Esophagus (tissue), 2 donors: ENCODE results near the gene COL27A1. TPM values are rescaled to one million over a fixed set of nuclear protein-coding genes. Genes with fewer than 3 reads are reported as not detected.

Experiments
- H3K27ac ChIP-seq, 2 donors: one replicate each; pipeline ENCODE4 v1.5.1; 2013; ENCODE audit warnings: low read depth in 2 of 2, mild to moderate bottlenecking in 2 of 2, inconsistent platforms in 1 of 2, low read length in 1 of 2, moderate library complexity in 1 of 2
- H3K27me3 ChIP-seq, 2 donors: one replicate each; pipeline ENCODE4 v1.6.1; 2013; ENCODE audit warnings: low read length in 2 of 2, control low read depth in 1 of 2, mild to moderate bottlenecking in 1 of 2; ENCODE audit not compliant: insufficient read depth in 2 of 2, control insufficient read depth in 1 of 2
- H3K36me3 ChIP-seq, 2 donors: one replicate each; pipeline ENCODE4 v1.6.1; 2013; ENCODE audit warnings: low read length in 1 of 2; ENCODE audit not compliant: control insufficient read depth in 2 of 2, insufficient read depth in 2 of 2
- H3K4me1 ChIP-seq, 2 donors: one replicate each; pipeline ENCODE4 v1.6.1; 2013; ENCODE audit warnings: low read length in 1 of 2; ENCODE audit not compliant: control insufficient read depth in 2 of 2, insufficient read depth in 2 of 2
- H3K4me3 ChIP-seq, 2 donors: one replicate each; pipeline ENCODE4 v1.5.1; 2013; ENCODE audit warnings: low read length in 2 of 2, mild to moderate bottlenecking in 2 of 2, low read depth in 1 of 2, moderate library complexity in 1 of 2
- H3K9me3 ChIP-seq, 2 donors: one replicate each; pipeline ENCODE4 v1.6.1; 2013; ENCODE audit warnings: mild to moderate bottlenecking in 2 of 2, low read depth in 1 of 2, low read length in 1 of 2, moderate library complexity in 1 of 2; ENCODE audit not compliant: control insufficient read depth in 2 of 2, insufficient read depth in 1 of 2
- WGBS, 2 donors: extraction: QIAGEN DNeasy Blood & Tissue Kit; methylation state at CpG; one replicate each; pipeline ENCODE4 v1.1.7; 2013; 5-methylcytosine and 5-hydroxymethylcytosine counted together
- polyA plus RNA-seq, 2 donors: library from polyadenylated mRNA; stranded (reverse); fragments of 200-250 nt; gene quantifications; one replicate each; pipeline ENCODE4 v1.2.3, GENCODE V29; 2013
- donor health status: healthy with polysubstance abuse.
- donor health status: Bipolar disorder and iron deficiency.

Gene COL27A1
- polyA plus RNA-seq, 2 donors, result 7.2 to 32.6 TPM

GRCh38 chr9:114252394-114252793, 97.1 kb downstream of the COL27A1 start:
- Histone ChIP-seq H3K36me3 (no peaks in the 10 kb centered on the region), H3K4me1 (peaks cover 0 to 3% of the 10 kb centered on the region in 2 donors), H3K27ac (no peak overlapping the region), H3K27me3 (no peaks in the 10 kb centered on the region), H3K9me3 (no peaks in the 10 kb centered on the region), H3K4me3 (no peak overlapping the region)
- 90 to 92% methylated on average over 6 of the region's 6 CpGs for WGBS, 2 donors

- no peaks in the 10 kb centered on the region for H3K36me3 ChIP-seq
- WGBS, 2 donors, result 81 to 83% methylated on average over 10 of the region's 10 CpGs
- H3K9me3 ChIP-seq, result no peaks in the 10 kb centered on the region
- no peak overlapping the region for H3K4me3 ChIP-seq
- H3K4me1 ChIP-seq, result no peaks in the 10 kb centered on the region
- no peaks in the 10 kb centered on the region for H3K27me3 ChIP-seq
- H3K27ac ChIP-seq, result no peak overlapping the region
Measured at GRCh38 chr9:114256827-114257328, 101.5 kb downstream of the COL27A1 start.

GRCh38 chr9:114258218-114258617, 102.9 kb downstream of the COL27A1 start:
- H3K4me1 ChIP-seq, result no peaks in the 10 kb centered on the region
- H3K36me3 ChIP-seq, result no peaks in the 10 kb centered on the region
- no peak overlapping the region for H3K4me3 ChIP-seq
- no peaks in the 10 kb centered on the region for H3K27me3 ChIP-seq
- no peaks in the 10 kb centered on the region for H3K9me3 ChIP-seq
- H3K27ac ChIP-seq, result no peak overlapping the region
- WGBS, 2 donors, result 73 to 83% methylated on average over 10 of the region's 10 CpGs

GRCh38 chr9:114258866-114259797, 103.8 kb downstream of the COL27A1 start:
- H3K27ac ChIP-seq, result no peak overlapping the region
- no peaks in the 10 kb centered on the region for H3K4me1 ChIP-seq
- H3K4me3 ChIP-seq, result no peak overlapping the region
- WGBS, 2 donors, result 76 to 82% methylated on average over 6 of the region's 6 CpGs
- H3K9me3 ChIP-seq, result no peaks in the 10 kb centered on the region
- H3K27me3 ChIP-seq, result no peaks in the 10 kb centered on the region
- H3K36me3 ChIP-seq, result no peaks in the 10 kb centered on the region

- H3K4me1 ChIP-seq, result no peaks in the 10 kb centered on the region
- H3K27ac ChIP-seq, result no peak overlapping the region
- no peaks in the 10 kb centered on the region for H3K27me3 ChIP-seq
- 66 to 67% methylated on average over 15 of the region's 15 CpGs for WGBS, 2 donors
- H3K36me3 ChIP-seq, result no peaks in the 10 kb centered on the region
- no peak overlapping the region for H3K4me3 ChIP-seq
- H3K9me3 ChIP-seq, result no peaks in the 10 kb centered on the region
Measured at GRCh38 chr9:114259798-114260523, 104.6 kb downstream of the COL27A1 start.

GRCh38 chr9:114261026-114261425, 105.7 kb downstream of the COL27A1 start:
- Histone ChIP-seq H3K27me3 (no peaks in the 10 kb centered on the region), H3K27ac (no peak overlapping the region), H3K4me1 (no peaks in the 10 kb centered on the region), H3K9me3 (no peaks in the 10 kb centered on the region), H3K36me3 (peaks cover 0 to 3% of the 10 kb centered on the region in 2 donors), H3K4me3 (no peak overlapping the region)
- WGBS, 2 donors, result 82 to 88% methylated on average over 10 of the region's 10 CpGs

GRCh38 chr9:114261987-114262386, 106.7 kb downstream of the COL27A1 start:
- Histone ChIP-seq H3K4me1 (no peaks in the 10 kb centered on the region), H3K27me3 (no peaks in the 10 kb centered on the region), H3K4me3 (no peak overlapping the region), H3K36me3 (peaks cover 0 to 3% of the 10 kb centered on the region in 2 donors), H3K27ac (no peak overlapping the region), H3K9me3 (no peaks in the 10 kb centered on the region)
- 72 to 77% methylated on average over 9 of the region's 9 CpGs for WGBS, 2 donors

GRCh38 chr9:114263853-114264510, 108.6 kb downstream of the COL27A1 start:
- no peak overlapping the region for H3K4me3 ChIP-seq
- H3K9me3 ChIP-seq, result no peaks in the 10 kb centered on the region
- peaks cover 0 to 3% of the 10 kb centered on the region in 2 donors for H3K36me3 ChIP-seq
- H3K27ac ChIP-seq, result no peak overlapping the region
- H3K4me1 ChIP-seq, result no peaks in the 10 kb centered on the region
- 66% methylated on average over 21 of the region's 21 CpGs for WGBS, 2 donors
- H3K27me3 ChIP-seq, result no peaks in the 10 kb centered on the region

- peaks cover 0 to 3% of the 10 kb centered on the region in 2 donors for H3K36me3 ChIP-seq
- no peak overlapping the region for H3K4me3 ChIP-seq
- H3K27me3 ChIP-seq, result no peaks in the 10 kb centered on the region
- 88 to 89% methylated on average over 15 of the region's 15 CpGs for WGBS, 2 donors
- H3K9me3 ChIP-seq, result no peaks in the 10 kb centered on the region
- H3K4me1 ChIP-seq, result no peaks in the 10 kb centered on the region
- no peak overlapping the region for H3K27ac ChIP-seq
Measured at GRCh38 chr9:114264806-114265550, 109.6 kb downstream of the COL27A1 start.
